GM12891 (cell line): ENCODE results near the gene GPS2.

Experiments
- POLR2A ChIP-seq: IDR thresholded peaks from 2 replicates; pipeline ENCODE4 v1.6.1; 2011; ENCODE audit warnings: low read depth, low read length, control low read depth
- POLR2AphosphoS5 ChIP-seq: IDR thresholded peaks from 2 replicates; pipeline ENCODE4 v1.6.1; 2011; ENCODE audit warnings: low read depth, low read length, control low read depth
- SPI1 ChIP-seq: IDR thresholded peaks from 2 replicates; pipeline ENCODE4 v1.6.1; 2011; ENCODE audit warnings: low read depth, low read length, control low read depth
- TAF1 ChIP-seq: IDR thresholded peaks from 2 replicates; pipeline ENCODE4 v1.6.1; 2011; ENCODE audit warnings: low read depth, low read length, control low read depth

- no peak for TF ChIP-seq POLR2AphosphoS5
- TF ChIP-seq POLR2A = no peak
- no peak for TF ChIP-seq TAF1
- no peak for TF ChIP-seq SPI1
Observed at GRCh38 chr17:7322520-7323194, 7.5 kb upstream of the GPS2 start.
